Right atrium auricular region (tissue), 2 donors: ENCODE measurements around the gene PLAAT1. TPM values are rescaled to one million over a fixed set of nuclear protein-coding genes. Genes with fewer than 3 reads are reported as not detected.

Source experiments
- DNase-seq: peaks from one replicate; pipeline ENCODE4 v3.0.0-alpha.2; 2019; ENCODE audit warnings: low spot score
- H3K27ac ChIP-seq, 2 donors: fragments of 200-600 bp; sonication (generic); 1 replicate in 1 of 2; 2 replicates in 1 of 2; pipeline ENCODE4 v1.5.1; 2016 to 2019
- H3K27me3 ChIP-seq, 2 donors: fragments of 200-600 bp; sonication (generic); one replicate each; pipeline versions ENCODE4 v1.5.1 to v1.6.0; 2017 to 2019
- H3K36me3 ChIP-seq: fragments of 200-600 bp; sonication (generic); one replicate; pipeline ENCODE4 v1.5.1; 2016
- H3K4me1 ChIP-seq, 2 donors: fragments of 200-600 bp; sonication (generic); one replicate each; pipeline versions ENCODE4 v1.5.1 to v1.6.0; 2017 to 2019
- H3K4me3 ChIP-seq, 2 donors: fragments of 200-600 bp; sonication (generic); 1 replicate in 1 of 2; 2 replicates in 1 of 2; pipeline ENCODE4 v1.5.1; 2017 to 2019; ENCODE audit warnings: mild to moderate bottlenecking in 1 of 2, moderate library complexity in 1 of 2
- H3K9me3 ChIP-seq, 2 donors: fragments of 200-600 bp; sonication (generic); one replicate each; pipeline ENCODE4 v1.5.1; 2019
- CTCF ChIP-seq, 2 donors: fragments of 200-600 bp; sonication (generic); IDR thresholded peaks; one replicate each; pipeline ENCODE4 v1.5.1; 2019; ENCODE audit warnings: antibody characterized with exemption in 2 of 2
- total RNA-seq, 2 donors: library from RNA; depleted of rRNA; stranded (reverse); fragments of >200 nt; gene quantifications; one replicate each; pipeline ENCODE4 v1.1.0, GENCODE V29; 2016

The PLAAT1 gene
- total RNA-seq, 2 donors from 2014 or later: 10.3 to 11.2 TPM

GRCh38 chr3:193241716-193242115 lies 694 bp downstream of the PLAAT1 start:
- TF ChIP-seq CTCF (IDR thresholded peaks at IDR 0.05): no peak
- H3K27me3 ChIP-seq: no peaks in the 10 kb centered on the region
- no peaks in the 10 kb centered on the region for H3K36me3 ChIP-seq
- peak overlapping the region; percentile 50 to 55 for H3K4me3 ChIP-seq
- no peak for DNase-seq
- peak overlapping the region; percentile 82 to 84 for H3K27ac ChIP-seq
- H3K4me1 ChIP-seq: no peaks in the 10 kb centered on the region
- H3K9me3 ChIP-seq: peaks cover 0 to 2% of the 10 kb centered on the region in 2 donors

- Histone ChIP-seq H3K36me3 (no peaks in the 10 kb centered on the region), H3K27ac (no peak overlapping the region), H3K9me3 (peaks cover 9 to 21% of the 10 kb centered on the region in 2 donors), H3K4me3 (no peak overlapping the region), H3K27me3 (no peaks in the 10 kb centered on the region), H3K4me1 (no peaks in the 10 kb centered on the region)
- no peak for TF ChIP-seq CTCF (IDR thresholded peaks at IDR 0.05)
- DNase-seq: no peak
Observed at GRCh38 chr3:193243571-193243970, 2.5 kb downstream of the PLAAT1 start.

GRCh38 chr3:193248848-193249468 lies 7.9 kb downstream of the PLAAT1 start:
- Histone ChIP-seq H3K9me3 (peaks cover 14 to 40% of the 10 kb centered on the region in 2 donors), H3K27ac (no peak overlapping the region), H3K27me3 (no peaks in the 10 kb centered on the region), H3K4me1 (no peaks in the 10 kb centered on the region), H3K36me3 (no peaks in the 10 kb centered on the region), H3K4me3 (no peak overlapping the region)
- DNase-seq: no peak
- TF ChIP-seq CTCF (IDR thresholded peaks at IDR 0.05): no peak

- no peak for TF ChIP-seq CTCF (IDR thresholded peaks at IDR 0.05)
- H3K9me3 ChIP-seq: peaks cover 14 to 40% of the 10 kb centered on the region in 2 donors
- no peak for DNase-seq
- H3K4me3 ChIP-seq: no peak overlapping the region
- no peak overlapping the region for H3K27ac ChIP-seq
- H3K27me3 ChIP-seq: no peaks in the 10 kb centered on the region
- H3K4me1 ChIP-seq: no peaks in the 10 kb centered on the region
- no peaks in the 10 kb centered on the region for H3K36me3 ChIP-seq
Observed at GRCh38 chr3:193250492-193250891, 9.5 kb downstream of the PLAAT1 start.

- Histone ChIP-seq H3K4me3 (no peak overlapping the region), H3K27ac (no peak overlapping the region), H3K27me3 (no peaks in the 10 kb centered on the region), H3K36me3 (no peaks in the 10 kb centered on the region), H3K9me3 (peaks cover 6 to 14% of the 10 kb centered on the region in 2 donors), H3K4me1 (no peaks in the 10 kb centered on the region)
- TF ChIP-seq CTCF (IDR thresholded peaks at IDR 0.05): no peak
- DNase-seq: no peak
Observed at GRCh38 chr3:193253986-193254660, 13.1 kb downstream of the PLAAT1 start.
